Right lobe of liver (tissue), 6 donors: ENCODE results near the gene KMT5B. TPM values are rescaled to one million over a fixed set of nuclear protein-coding genes. Genes with fewer than 3 reads are reported as not detected.

Source experiments
- ATAC-seq, 4 donors: fragments of 200-7000 bp; cut with Tn5 transposase; one replicate each; pipeline ENCODE4 v1.9.1; 2020; ENCODE audit warnings: mild to moderate bottlenecking in 4 of 4, moderate library complexity in 4 of 4
- DNase-seq, 3 donors: peaks; one replicate each; pipeline ENCODE4 v3.0.0-alpha.2; 2020
- H3K27ac ChIP-seq, 3 donors: fragments of 200-600 bp; one replicate each; pipeline ENCODE4 v1.8.0; 2022
- H3K27me3 ChIP-seq, 2 donors: fragments of 200-600 bp; one replicate each; pipeline ENCODE4 v1.8.0; 2022
- H3K36me3 ChIP-seq, 4 donors: fragments of 200-600 bp; sonication (generic) in 1 of 4; one replicate each; pipeline versions ENCODE4 v1.5.1 to v1.8.0; 2017 to 2022; ENCODE audit warnings: control low read depth in 1 of 4
- H3K4me1 ChIP-seq, 4 donors: fragments of 200-600 bp; sonication (generic) in 1 of 4; one replicate each; pipeline versions ENCODE4 v1.5.1 to v1.8.0; 2017 to 2022; ENCODE audit warnings: control low read depth in 1 of 4
- H3K4me3 ChIP-seq, 3 donors: fragments of 200-600 bp; one replicate each; pipeline ENCODE4 v1.8.0; 2022
- H3K9me3 ChIP-seq, 4 donors: fragments of 200-600 bp; sonication (generic) in 1 of 4; one replicate each; pipeline versions ENCODE4 v1.5.1 to v1.8.0; 2017 to 2022; ENCODE audit warnings: control low read depth in 1 of 4
- CTCF ChIP-seq, 4 donors: fragments of 200-600 bp in 3 of 4; fragments of 450-650 bp in 1 of 4; IDR thresholded peaks; one replicate each; pipeline versions ENCODE4 v1.5.1 to v1.8.0; 2016 to 2022; ENCODE audit warnings: antibody characterized with exemption in 4 of 4, mild to moderate bottlenecking in 2 of 4
- POLR2A ChIP-seq: fragments of 450-650 bp; IDR thresholded peaks from one replicate; pipeline ENCODE4 v1.6.1; 2017; ENCODE audit warnings: antibody characterized with exemption, mild to moderate bottlenecking
- WGBS: methylation state at CpG from one replicate; pipeline ENCODE4 v1.1.6; 2018; ENCODE audit warnings: low coverage, low lambda C conversion rate; ENCODE audit not compliant: insufficient coverage; ENCODE audit errors: missing lambda C conversion rate; 5-methylcytosine and 5-hydroxymethylcytosine counted together
- intact Hi-C, 2 donors: fragments of 100-400 bp; cut with DNase I; formaldehyde crosslinking; loops; one replicate each; pipeline versions ENCODE4 v1.11.2 to v1.14.1; 2022
- total RNA-seq, 6 experiments: library from RNA; depleted of rRNA in 2 of 6; stranded (reverse); fragments of >200 nt in 2 of 6; fragmentation: NEBNext Ultra II Directional in 3 of 6; extraction: Animal tissue kit (Norgen Biotek cat#: 25700) in 3 of 6; gene quantifications; one replicate each; pipeline versions ENCODE4 v1.1.0 to v1.2.4, GENCODE V29; 2016 to 2023
- donor health status: DM: no; HTN: yes; CAD: no.
- donor health status: DM: no; HTN: no; CAD: no.
- donor health status: DM: no; HTN: no; CAD: no.
- donor health status: DM: no; HTN: yes; CAD: no.
- donor health status: DM: no; HTN: yes; CAD: no.

Gene KMT5B
- total RNA-seq, 6 experiments from 2014 or later: 14.3 to 25.9 (median 17.6) TPM

- TF ChIP-seq POLR2A: no peak
- no peak for TF ChIP-seq CTCF (IDR thresholded peaks at IDR 0.05)
- DNase-seq (no peak), ATAC-seq (no peak)
- Histone ChIP-seq H3K9me3 (no peaks in the 10 kb centered on the region), H3K4me1 (peaks cover 0 to 42% (median 8%) of the 10 kb centered on the region in 4 donors), H3K36me3 (no peaks in the 10 kb centered on the region), H3K27ac (no peak overlapping the region), H3K4me3 (no peak overlapping the region), H3K27me3 (no peaks in the 10 kb centered on the region)
- intact Hi-C loops: no loop called here
- 88% methylated on average over 4 of the region's 4 CpGs for WGBS
Observed at GRCh38 chr11:68201492-68201891, 11.6 kb downstream of the KMT5B start.

- Histone ChIP-seq H3K36me3 (no peaks in the 10 kb centered on the region), H3K9me3 (no peaks in the 10 kb centered on the region), H3K27ac (no peak overlapping the region), H3K27me3 (no peaks in the 10 kb centered on the region), H3K4me3 (no peak overlapping the region), H3K4me1 (peaks cover 0 to 35% (median 6%) of the 10 kb centered on the region in 4 donors)
- intact Hi-C loops: no loop called here
- TF ChIP-seq POLR2A: no peak
- TF ChIP-seq CTCF (IDR thresholded peaks at IDR 0.05): no peak
- no peak for DNase-seq
- WGBS: 69% methylated on average over 3 of the region's 3 CpGs
- ATAC-seq: no peak
Observed at GRCh38 chr11:68200639-68201038, 12.5 kb downstream of the KMT5B start.

GRCh38 chr11:68199295-68199987, 13.7 kb downstream of the KMT5B start:
- Histone ChIP-seq H3K27me3 (no peaks in the 10 kb centered on the region), H3K9me3 (no peaks in the 10 kb centered on the region), H3K4me3 (no peak overlapping the region), H3K36me3 (no peaks in the 10 kb centered on the region), H3K4me1 (peaks cover 0 to 23% (median 2%) of the 10 kb centered on the region in 4 donors), H3K27ac (no peak overlapping the region)
- intact Hi-C loops: no loop called here
- ATAC-seq (no peak), DNase-seq (peak in 1 of 3 donors; percentile 18)
- 90% methylated on average over 8 of the region's 8 CpGs for WGBS
- TF ChIP-seq POLR2A: no peak
- no peak for TF ChIP-seq CTCF (IDR thresholded peaks at IDR 0.05)

GRCh38 chr11:68196219-68196618, 16.9 kb downstream of the KMT5B start:
- no peaks in the 10 kb centered on the region for H3K36me3 ChIP-seq
- H3K27me3 ChIP-seq: no peaks in the 10 kb centered on the region
- H3K4me1 ChIP-seq: peaks cover 0 to 19% (median 0%) of the 10 kb centered on the region in 4 donors
- H3K27ac ChIP-seq: no peak overlapping the region
- intact Hi-C loops: no loop called here
- DNase-seq (no peak), ATAC-seq (no peak)
- H3K4me3 ChIP-seq: no peak overlapping the region
- TF ChIP-seq CTCF (IDR thresholded peaks at IDR 0.05): no peak
- no peak for TF ChIP-seq POLR2A
- H3K9me3 ChIP-seq: no peaks in the 10 kb centered on the region
